SU-DHL-6 (cell line): ENCODE results near the gene XKRX.

ENCODE experiments used
- CTCF ChIP-seq: fragments of 200-600 bp; sonication (generic); IDR thresholded peaks from one replicate; pipeline ENCODE4 v1.5.1; 2017; ENCODE audit warnings: antibody characterized with exemption, mild to moderate bottlenecking, low read length, moderate library complexity; ENCODE audit not compliant: insufficient read depth, poor library complexity, severe bottlenecking
- EZH2phosphoT487 ChIP-seq: fragments of 200-600 bp; sonication (generic), shearing (Covaris generic); conservative IDR thresholded peaks from 2 replicates; pipeline ENCODE4 v1.6.1; 2018; ENCODE audit warnings: mild to moderate bottlenecking, antibody characterized with exemption, low read length, moderate library complexity, mixed read lengths

GRCh38 chrX:100962811-100963210 lies 34.1 kb upstream of the XKRX start:
- TF ChIP-seq CTCF = no peak
- TF ChIP-seq EZH2phosphoT487 = no peak
